GM13977 (cell line): Measurements from ENCODE around the gene B3GALT5.

Experiments used
- DNase-seq: peaks from one replicate; pipeline ENCODE4 v3.0.0; 2012; ENCODE audit warnings: low spot score
- in situ Hi-C: fragments of 300-500 bp; cut with MboI; formaldehyde crosslinking; loops from one replicate; pipeline ENCODE4 v1.12.0; 2022; ENCODE audit warnings: low sequenced_read_pairs, low pct_unique_long_range_greater_than_20kb, mixed read lengths, inconsistent platforms; ENCODE audit not compliant: unreplicated experiment
- TF ChIP-seq, protein P1 (sequence below): IDR thresholded peaks from 2 replicates; pipeline ENCODE4 v1.5.1; 2012; ENCODE audit warnings: mild to moderate bottlenecking, control low read depth; ENCODE audit not compliant: insufficient read depth; ENCODE audit errors: extremely low read depth, missing control alignments

The B3GALT5 gene

DNA sequence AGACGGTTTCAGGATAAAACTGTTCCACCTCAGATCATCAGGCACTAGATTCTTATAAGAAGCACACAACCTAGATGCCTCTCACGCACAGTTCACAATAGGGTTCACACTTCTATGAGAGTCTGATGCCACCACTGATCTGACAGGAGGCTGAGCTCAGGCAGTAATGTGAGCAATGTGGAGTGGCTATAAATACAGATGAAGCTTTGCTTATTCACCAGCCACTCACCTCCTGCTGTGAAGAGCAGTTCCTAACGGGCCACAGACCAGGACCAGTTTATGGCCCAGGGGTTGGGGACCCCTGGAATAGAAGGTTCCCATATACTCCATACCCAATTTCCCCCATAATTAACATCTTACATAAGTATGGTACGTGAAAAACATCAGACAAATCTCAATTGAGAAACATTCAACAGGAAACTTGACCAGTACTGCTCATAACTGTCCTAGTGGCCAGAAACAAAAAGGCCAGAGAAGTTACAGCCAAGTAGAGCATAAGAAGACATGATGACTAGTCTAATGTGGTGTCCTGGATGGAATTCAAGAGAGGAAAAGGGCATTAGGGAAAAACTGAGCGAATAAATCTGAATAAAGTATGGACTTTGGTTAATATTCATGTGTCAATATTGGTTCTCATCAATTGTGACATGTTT lies 107.5 kb downstream of the B3GALT5 start:
- in situ Hi-C loops, result no loop called here

DNA sequence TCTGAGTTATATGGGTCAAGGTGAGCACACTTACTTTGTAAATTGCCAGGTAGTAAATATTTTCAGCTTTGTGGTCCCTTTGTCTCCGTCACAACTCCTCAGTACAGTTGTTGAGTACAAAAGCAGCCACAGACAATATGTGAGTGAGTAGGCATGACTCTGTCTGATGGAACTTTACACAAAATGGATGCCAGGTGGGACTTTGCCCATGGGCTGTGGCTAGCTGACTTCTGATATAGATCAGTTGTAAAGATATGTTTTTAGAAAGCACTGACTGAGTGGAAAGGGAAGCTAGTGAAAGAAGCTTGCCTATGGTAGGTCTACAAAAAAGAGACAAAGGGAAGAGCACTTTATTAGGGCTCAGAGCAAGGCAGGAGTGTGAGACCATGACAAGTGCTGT lies 109.1 kb downstream of the B3GALT5 start:
- in situ Hi-C loops, result no loop called here
- TF ChIP-seq, protein P1, sequence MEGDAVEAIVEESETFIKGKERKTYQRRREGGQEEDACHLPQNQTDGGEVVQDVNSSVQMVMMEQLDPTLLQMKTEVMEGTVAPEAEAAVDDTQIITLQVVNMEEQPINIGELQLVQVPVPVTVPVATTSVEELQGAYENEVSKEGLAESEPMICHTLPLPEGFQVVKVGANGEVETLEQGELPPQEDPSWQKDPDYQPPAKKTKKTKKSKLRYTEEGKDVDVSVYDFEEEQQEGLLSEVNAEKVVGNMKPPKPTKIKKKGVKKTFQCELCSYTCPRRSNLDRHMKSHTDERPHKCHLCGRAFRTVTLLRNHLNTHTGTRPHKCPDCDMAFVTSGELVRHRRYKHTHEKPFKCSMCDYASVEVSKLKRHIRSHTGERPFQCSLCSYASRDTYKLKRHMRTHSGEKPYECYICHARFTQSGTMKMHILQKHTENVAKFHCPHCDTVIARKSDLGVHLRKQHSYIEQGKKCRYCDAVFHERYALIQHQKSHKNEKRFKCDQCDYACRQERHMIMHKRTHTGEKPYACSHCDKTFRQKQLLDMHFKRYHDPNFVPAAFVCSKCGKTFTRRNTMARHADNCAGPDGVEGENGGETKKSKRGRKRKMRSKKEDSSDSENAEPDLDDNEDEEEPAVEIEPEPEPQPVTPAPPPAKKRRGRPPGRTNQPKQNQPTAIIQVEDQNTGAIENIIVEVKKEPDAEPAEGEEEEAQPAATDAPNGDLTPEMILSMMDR, result no peak
- no peak for DNase-seq

More for the DNA sequence above, 107.5 kb downstream of the B3GALT5 start:
- TF ChIP-seq, protein P1, result no peak
- DNase-seq, result no peak
